HepG2 (cell line): ENCODE results near the gene DPEP3. TPM values are rescaled to one million over a fixed set of nuclear protein-coding genes. Genes with fewer than 3 reads are reported as not detected.

Source experiments
- BRD4 ChIP-seq: sonication (generic); formaldehyde crosslinking; IDR thresholded peaks from 2 replicates; pipeline ENCODE4 v1.4.0; 2020; ENCODE audit warnings: missing genetic modification reagents
- HOXA7 ChIP-seq: sonication (generic); formaldehyde crosslinking; IDR thresholded peaks from 2 replicates; pipeline ENCODE4 v1.8.1; 2022; ENCODE audit warnings: mild to moderate bottlenecking, missing genetic modification reagents, moderate library complexity
- RBAK ChIP-seq: sonication (generic); formaldehyde crosslinking; IDR thresholded peaks from 2 replicates; pipeline ENCODE4 v1.5.1; 2020; ENCODE audit warnings: mild to moderate bottlenecking, missing genetic modification reagents
- TAF15 ChIP-seq: fragments of 200-400 bp; formaldehyde crosslinking; IDR thresholded peaks from one replicate; pipeline ENCODE4 v1.6.1; 2018; ENCODE audit warnings: mild to moderate bottlenecking, low read depth, low read length; ENCODE audit not compliant: poor library complexity, severe bottlenecking
- TBX2 ChIP-seq: sonication (generic); formaldehyde crosslinking; IDR thresholded peaks from 2 replicates; pipeline ENCODE4 v1.5.0; 2020; ENCODE audit warnings: missing genetic modification reagents, mild to moderate bottlenecking, borderline replicate concordance
- THAP7 ChIP-seq: sonication (generic); formaldehyde crosslinking; IDR thresholded peaks from 2 replicates; pipeline ENCODE4 v1.8.1; 2023; ENCODE audit warnings: mild to moderate bottlenecking, missing genetic modification reagents
- TIGD3 ChIP-seq: sonication (generic); formaldehyde crosslinking; IDR thresholded peaks from 2 replicates; pipeline ENCODE4 v1.5.1; 2020; ENCODE audit warnings: mild to moderate bottlenecking, missing genetic modification reagents, borderline replicate concordance
- TP53 ChIP-seq: sonication (generic); formaldehyde crosslinking; conservative IDR thresholded peaks from 2 replicates; pipeline ENCODE4 v1.4.0; 2020; ENCODE audit warnings: missing genetic modification reagents
- YY1 ChIP-seq: IDR thresholded peaks from 2 replicates; pipeline ENCODE4 v1.6.1; 2011; ENCODE audit warnings: low read length, low read depth, moderate library complexity, mild to moderate bottlenecking; ENCODE audit not compliant: insufficient read depth, insufficient replicate concordance
- ZFP36 ChIP-seq: fragments of 150-350 bp; IDR thresholded peaks from 2 replicates; pipeline ENCODE4 v1.6.1; 2018; ENCODE audit warnings: borderline replicate concordance, low read length, low read depth; ENCODE audit not compliant: partially characterized antibody
- ZNF354B ChIP-seq: sonication (generic); formaldehyde crosslinking; IDR thresholded peaks from 2 replicates; pipeline ENCODE4 v1.8.0; 2022; ENCODE audit warnings: mild to moderate bottlenecking, missing genetic modification reagents
- ZNF549 ChIP-seq: sonication (generic); formaldehyde crosslinking; IDR thresholded peaks from 2 replicates; pipeline ENCODE4 v1.5.0; 2020; ENCODE audit warnings: missing genetic modification reagents
- ZNF569 ChIP-seq: sonication (generic); formaldehyde crosslinking; IDR thresholded peaks from 2 replicates; pipeline ENCODE4 v1.5.0; 2020; ENCODE audit warnings: mild to moderate bottlenecking, missing genetic modification reagents, moderate library complexity, borderline replicate concordance
- ZNF766 ChIP-seq: sonication (generic); formaldehyde crosslinking; IDR thresholded peaks from 2 replicates; pipeline ENCODE4 v1.5.0; 2020; ENCODE audit warnings: missing genetic modification reagents, borderline replicate concordance
- polyA plus RNA-seq, 8 experiments: library from polyadenylated mRNA; depleted of rRNA in 3 of 8; stranded (reverse) in 7 of 8; unstranded in 1 of 8; fragments of >200 nt; fragmentation: Illumina TruSeq in 4 of 8; extraction: Trizol in 4 of 8; gene quantifications; 2 replicates each; pipeline versions ENCODE4 v1.2.1 to v1.2.3, GENCODE V29; 2011 to 2016; ENCODE audit warnings: low read depth in 4 of 8, missing spikeins in 1 of 8, mixed read lengths in 1 of 8; ENCODE audit not compliant: insufficient read depth in 1 of 8
- total RNA-seq, 5 experiments: library from RNA; depleted of rRNA; stranded (reverse); fragments of >200 nt; fragmentation: Illumina TruSeq; extraction: Trizol; gene quantifications; 2 replicates each; pipeline ENCODE4 v1.2.3, GENCODE V29; 2016; ENCODE audit warnings: low read depth in 1 of 5
- TF ChIP-seq, protein P1 (sequence below): sonication (generic); formaldehyde crosslinking; IDR thresholded peaks from 2 replicates; pipeline ENCODE4 v1.9.0; 2021; ENCODE audit warnings: mild to moderate bottlenecking, missing genetic modification reagents
- TF ChIP-seq, protein P2 (sequence below): sonication (generic); formaldehyde crosslinking; IDR thresholded peaks from 2 replicates; pipeline ENCODE4 v1.4.0; 2020; ENCODE audit warnings: low read depth, mild to moderate bottlenecking, missing genetic modification reagents
- TF ChIP-seq, protein P3 (sequence below): sonication (generic); formaldehyde crosslinking; IDR thresholded peaks from 2 replicates; pipeline ENCODE4 v1.4.0; 2020; ENCODE audit warnings: missing genetic modification reagents, low read depth, mild to moderate bottlenecking, borderline replicate concordance

The DPEP3 gene
- total and polyA plus RNA-seq, 2 of the 13 experiments (the other 11 are each of a cell fraction or from before 2014, with no cell fraction given), result not detected

GRCh38 chr16:67965668-67966548 is 14.4 kb downstream of the DPEP3 start (continued):
- TF ChIP-seq, protein P1, sequence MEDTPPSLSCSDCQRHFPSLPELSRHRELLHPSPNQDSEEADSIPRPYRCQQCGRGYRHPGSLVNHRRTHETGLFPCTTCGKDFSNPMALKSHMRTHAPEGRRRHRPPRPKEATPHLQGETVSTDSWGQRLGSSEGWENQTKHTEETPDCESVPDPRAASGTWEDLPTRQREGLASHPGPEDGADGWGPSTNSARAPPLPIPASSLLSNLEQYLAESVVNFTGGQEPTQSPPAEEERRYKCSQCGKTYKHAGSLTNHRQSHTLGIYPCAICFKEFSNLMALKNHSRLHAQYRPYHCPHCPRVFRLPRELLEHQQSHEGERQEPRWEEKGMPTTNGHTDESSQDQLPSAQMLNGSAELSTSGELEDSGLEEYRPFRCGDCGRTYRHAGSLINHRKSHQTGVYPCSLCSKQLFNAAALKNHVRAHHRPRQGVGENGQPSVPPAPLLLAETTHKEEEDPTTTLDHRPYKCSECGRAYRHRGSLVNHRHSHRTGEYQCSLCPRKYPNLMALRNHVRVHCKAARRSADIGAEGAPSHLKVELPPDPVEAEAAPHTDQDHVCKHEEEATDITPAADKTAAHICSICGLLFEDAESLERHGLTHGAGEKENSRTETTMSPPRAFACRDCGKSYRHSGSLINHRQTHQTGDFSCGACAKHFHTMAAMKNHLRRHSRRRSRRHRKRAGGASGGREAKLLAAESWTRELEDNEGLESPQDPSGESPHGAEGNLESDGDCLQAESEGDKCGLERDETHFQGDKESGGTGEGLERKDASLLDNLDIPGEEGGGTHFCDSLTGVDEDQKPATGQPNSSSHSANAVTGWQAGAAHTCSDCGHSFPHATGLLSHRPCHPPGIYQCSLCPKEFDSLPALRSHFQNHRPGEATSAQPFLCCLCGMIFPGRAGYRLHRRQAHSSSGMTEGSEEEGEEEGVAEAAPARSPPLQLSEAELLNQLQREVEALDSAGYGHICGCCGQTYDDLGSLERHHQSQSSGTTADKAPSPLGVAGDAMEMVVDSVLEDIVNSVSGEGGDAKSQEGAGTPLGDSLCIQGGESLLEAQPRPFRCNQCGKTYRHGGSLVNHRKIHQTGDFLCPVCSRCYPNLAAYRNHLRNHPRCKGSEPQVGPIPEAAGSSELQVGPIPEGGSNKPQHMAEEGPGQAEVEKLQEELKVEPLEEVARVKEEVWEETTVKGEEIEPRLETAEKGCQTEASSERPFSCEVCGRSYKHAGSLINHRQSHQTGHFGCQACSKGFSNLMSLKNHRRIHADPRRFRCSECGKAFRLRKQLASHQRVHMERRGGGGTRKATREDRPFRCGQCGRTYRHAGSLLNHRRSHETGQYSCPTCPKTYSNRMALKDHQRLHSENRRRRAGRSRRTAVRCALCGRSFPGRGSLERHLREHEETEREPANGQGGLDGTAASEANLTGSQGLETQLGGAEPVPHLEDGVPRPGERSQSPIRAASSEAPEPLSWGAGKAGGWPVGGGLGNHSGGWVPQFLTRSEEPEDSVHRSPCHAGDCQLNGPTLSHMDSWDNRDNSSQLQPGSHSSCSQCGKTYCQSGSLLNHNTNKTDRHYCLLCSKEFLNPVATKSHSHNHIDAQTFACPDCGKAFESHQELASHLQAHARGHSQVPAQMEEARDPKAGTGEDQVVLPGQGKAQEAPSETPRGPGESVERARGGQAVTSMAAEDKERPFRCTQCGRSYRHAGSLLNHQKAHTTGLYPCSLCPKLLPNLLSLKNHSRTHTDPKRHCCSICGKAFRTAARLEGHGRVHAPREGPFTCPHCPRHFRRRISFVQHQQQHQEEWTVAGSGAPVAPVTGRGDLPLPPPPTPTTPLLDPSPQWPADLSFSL, result no peak
- TF ChIP-seq BRD4, result no peak
- no peak for TF ChIP-seq ZNF766 (CRISPR knock-in tag)
- no peak for TF ChIP-seq ZFP36
- TF ChIP-seq TBX2 (CRISPR knock-in tag), result 0 out of 2 replicates have a peak, but pooled peaks have one; percentile 10
- TF ChIP-seq THAP7, result no peak
- TF ChIP-seq TP53 (CRISPR knock-in tag), result peak; percentile 99
- no peak for TF ChIP-seq YY1
- TF ChIP-seq RBAK (CRISPR knock-in tag), result no peak
- no peak for TF ChIP-seq TAF15
- TF ChIP-seq ZNF569, result no peak
- TF ChIP-seq, protein P2, sequence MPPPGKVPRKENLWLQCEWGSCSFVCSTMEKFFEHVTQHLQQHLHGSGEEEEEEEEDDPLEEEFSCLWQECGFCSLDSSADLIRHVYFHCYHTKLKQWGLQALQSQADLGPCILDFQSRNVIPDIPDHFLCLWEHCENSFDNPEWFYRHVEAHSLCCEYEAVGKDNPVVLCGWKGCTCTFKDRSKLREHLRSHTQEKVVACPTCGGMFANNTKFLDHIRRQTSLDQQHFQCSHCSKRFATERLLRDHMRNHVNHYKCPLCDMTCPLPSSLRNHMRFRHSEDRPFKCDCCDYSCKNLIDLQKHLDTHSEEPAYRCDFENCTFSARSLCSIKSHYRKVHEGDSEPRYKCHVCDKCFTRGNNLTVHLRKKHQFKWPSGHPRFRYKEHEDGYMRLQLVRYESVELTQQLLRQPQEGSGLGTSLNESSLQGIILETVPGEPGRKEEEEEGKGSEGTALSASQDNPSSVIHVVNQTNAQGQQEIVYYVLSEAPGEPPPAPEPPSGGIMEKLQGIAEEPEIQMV, result no peak; the same call in 1 of the 2 replicates
- TF ChIP-seq, protein P3, sequence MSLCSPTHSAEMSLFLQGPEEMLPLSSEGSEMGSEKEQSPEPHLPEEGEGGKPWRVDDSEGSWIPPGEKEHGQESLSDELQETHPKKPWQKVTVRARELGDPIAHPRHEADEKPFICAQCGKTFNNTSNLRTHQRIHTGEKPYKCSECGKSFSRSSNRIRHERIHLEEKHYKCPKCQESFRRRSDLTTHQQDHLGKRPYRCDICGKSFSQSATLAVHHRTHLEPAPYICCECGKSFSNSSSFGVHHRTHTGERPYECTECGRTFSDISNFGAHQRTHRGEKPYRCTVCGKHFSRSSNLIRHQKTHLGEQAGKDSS (CRISPR knock-in tag), result no peak
- TF ChIP-seq ZNF549 (CRISPR knock-in tag), result no peak
- no peak for TF ChIP-seq TIGD3 (CRISPR knock-in tag)
- no peak for TF ChIP-seq ZNF354B (CRISPR knock-in tag)
- no peak for TF ChIP-seq HOXA7 (CRISPR knock-in tag)
